Nephron (organoid): ENCODE results near the gene SLC4A3.

Experiments
- H3K27ac Mint-ChIP-seq, 3 experiments: 2 replicates each; pipeline ENCODE4 v1.8.0; 2020; ENCODE audit warnings: mixed read lengths in 3 of 3, mild to moderate bottlenecking in 2 of 3, moderate library complexity in 1 of 3
- H3K27me3 Mint-ChIP-seq: 2 replicates; pipeline ENCODE4 v1.8.0; 2021; ENCODE audit warnings: low read depth, mild to moderate bottlenecking, moderate library complexity, mixed read lengths
- H3K36me3 Mint-ChIP-seq: 2 replicates; pipeline ENCODE4 v1.8.0; 2020; ENCODE audit warnings: low read depth, mixed read lengths
- H3K4me1 Mint-ChIP-seq: 2 replicates; pipeline ENCODE4 v1.8.0; 2020; ENCODE audit warnings: mixed read lengths
- H3K4me3 Mint-ChIP-seq, 3 experiments: 2 replicates each; pipeline ENCODE4 v1.8.0; 2020; ENCODE audit warnings: mild to moderate bottlenecking in 3 of 3, mixed read lengths in 3 of 3, moderate library complexity in 2 of 3
- H3K9me3 Mint-ChIP-seq: 2 replicates; pipeline ENCODE4 v1.8.0; 2020; ENCODE audit warnings: mixed read lengths
- CTCF ChIP-seq, 3 experiments: fragments of 200-600 bp; sonication (generic); IDR thresholded peaks; one replicate each; pipeline ENCODE4 v1.5.0; 2021; ENCODE audit warnings: antibody characterized with exemption in 3 of 3; ENCODE audit not compliant: unreplicated experiment in 3 of 3

The SLC4A3 gene

GRCh38 chr2:219642069-219642454 is 14.6 kb downstream of the SLC4A3 start:
- Mint-ChIP-seq H3K4me1 (peaks cover 30% of the 10 kb centered on the region), H3K36me3 (peaks cover 3% of the 10 kb centered on the region), H3K9me3 (no peaks in the 10 kb centered on the region), H3K4me3 (no peak overlapping the region), H3K27ac (no peak overlapping the region), H3K27me3 (peaks cover 20% of the 10 kb centered on the region)
- no peak for TF ChIP-seq CTCF (IDR thresholded peaks at IDR 0.05; ENCODE audit: unreplicated experiment in 3 of 3)

DNA sequence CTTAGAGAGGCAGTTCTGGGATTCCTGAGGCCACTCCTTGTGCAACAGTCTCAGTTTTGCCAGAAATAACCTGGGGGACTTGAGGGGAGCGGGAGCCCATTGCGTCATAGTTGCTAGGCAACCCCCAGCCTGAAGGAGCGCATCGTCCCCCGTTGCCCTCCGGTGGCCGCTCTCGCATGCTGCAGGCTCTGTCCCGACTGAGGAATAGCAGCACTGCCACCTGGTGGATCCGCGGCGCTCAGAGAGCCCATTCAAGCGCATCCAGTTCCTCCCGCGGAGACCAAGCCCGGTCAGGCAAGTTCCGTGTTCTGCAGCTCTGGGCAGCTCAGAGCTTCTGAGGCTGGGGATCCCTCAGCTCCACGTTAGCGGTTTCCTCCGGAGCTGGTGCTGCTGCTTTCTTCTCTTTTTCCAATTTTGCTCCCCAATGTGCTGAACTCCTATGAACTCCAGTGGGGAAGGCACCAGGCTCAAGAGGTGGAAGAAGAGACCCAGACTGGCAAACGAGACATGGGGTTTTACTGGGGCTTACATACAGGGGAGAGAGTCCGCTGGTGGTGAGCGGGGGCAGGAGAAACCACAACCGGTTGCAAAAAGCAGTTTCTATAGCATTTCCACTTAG is 15.1 kb downstream of the SLC4A3 start:
- Mint-ChIP-seq H3K27ac (no peak overlapping the region), H3K27me3 (peaks cover 20% of the 10 kb centered on the region), H3K4me1 (peaks cover 30% of the 10 kb centered on the region), H3K36me3 (no peaks in the 10 kb centered on the region), H3K4me3 (no peak overlapping the region), H3K9me3 (no peaks in the 10 kb centered on the region)
- TF ChIP-seq CTCF (IDR thresholded peaks at IDR 0.05; ENCODE audit: unreplicated experiment in 3 of 3), result peak; percentile 100

- no peaks in the 10 kb centered on the region for H3K9me3 Mint-ChIP-seq
- TF ChIP-seq CTCF (IDR thresholded peaks at IDR 0.05; ENCODE audit: unreplicated experiment in 3 of 3), result no peak
- H3K27me3 Mint-ChIP-seq, result peaks cover 20% of the 10 kb centered on the region
- H3K36me3 Mint-ChIP-seq, result no peaks in the 10 kb centered on the region
- H3K4me1 Mint-ChIP-seq, result peaks cover 30% of the 10 kb centered on the region
- no peak overlapping the region for H3K27ac Mint-ChIP-seq
- H3K4me3 Mint-ChIP-seq, result no peak overlapping the region
Observed at GRCh38 chr2:219643084-219643473, 15.6 kb downstream of the SLC4A3 start.

GRCh38 chr2:219643788-219644398 is 16.5 kb downstream of the SLC4A3 start:
- Mint-ChIP-seq H3K27ac (no peak overlapping the region), H3K36me3 (no peaks in the 10 kb centered on the region), H3K9me3 (no peaks in the 10 kb centered on the region), H3K4me3 (no peak overlapping the region), H3K4me1 (peaks cover 30% of the 10 kb centered on the region), H3K27me3 (peaks cover 25% of the 10 kb centered on the region)
- TF ChIP-seq CTCF (IDR thresholded peaks at IDR 0.05; ENCODE audit: unreplicated experiment in 3 of 3), result no peak

DNA sequence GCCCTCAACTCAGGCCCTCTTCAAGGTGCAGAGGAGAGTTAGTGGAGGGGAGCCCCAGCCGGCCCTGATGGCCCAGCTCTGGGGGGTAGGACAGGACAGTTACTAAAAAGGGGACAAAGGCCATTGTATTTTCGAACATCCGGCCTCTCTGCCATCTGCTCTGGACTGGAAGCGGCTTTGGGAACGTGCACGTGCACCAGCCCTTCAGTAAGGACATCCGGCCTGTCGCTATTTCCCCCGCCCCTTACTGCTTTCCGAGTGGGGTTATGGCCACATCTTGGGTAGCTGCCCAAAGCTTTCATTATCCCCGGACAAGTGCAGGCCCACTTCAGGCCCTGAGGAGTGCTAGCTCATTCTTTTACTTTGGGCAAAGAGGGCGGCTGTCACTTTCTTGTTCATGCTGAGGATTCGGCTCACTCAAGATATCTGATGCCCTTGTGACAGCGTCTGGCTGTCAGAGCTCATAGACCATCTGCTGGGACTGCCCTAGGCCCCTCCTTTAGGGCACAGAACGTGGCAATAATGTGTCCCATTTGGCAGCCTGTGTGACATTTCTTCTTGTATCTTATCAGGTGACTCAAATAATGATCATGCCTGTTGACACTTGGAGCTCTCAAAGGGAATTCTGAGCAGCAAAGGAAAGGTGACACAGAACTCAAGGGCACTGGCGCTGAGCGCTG is 17.5 kb downstream of the SLC4A3 start:
- H3K27ac Mint-ChIP-seq, result peak overlapping the region in 1 of 3 experiments; percentile 36
- H3K4me1 Mint-ChIP-seq, result peaks cover 30% of the 10 kb centered on the region
- peaks cover 25% of the 10 kb centered on the region for H3K27me3 Mint-ChIP-seq
- TF ChIP-seq CTCF (IDR thresholded peaks at IDR 0.05; ENCODE audit: unreplicated experiment in 3 of 3), result no peak
- H3K9me3 Mint-ChIP-seq, result no peaks in the 10 kb centered on the region
- H3K36me3 Mint-ChIP-seq, result no peaks in the 10 kb centered on the region
- H3K4me3 Mint-ChIP-seq, result no peak overlapping the region
